ENCODE results near the gene OR52E2.

- TF ChIP-seq, protein P1, sequence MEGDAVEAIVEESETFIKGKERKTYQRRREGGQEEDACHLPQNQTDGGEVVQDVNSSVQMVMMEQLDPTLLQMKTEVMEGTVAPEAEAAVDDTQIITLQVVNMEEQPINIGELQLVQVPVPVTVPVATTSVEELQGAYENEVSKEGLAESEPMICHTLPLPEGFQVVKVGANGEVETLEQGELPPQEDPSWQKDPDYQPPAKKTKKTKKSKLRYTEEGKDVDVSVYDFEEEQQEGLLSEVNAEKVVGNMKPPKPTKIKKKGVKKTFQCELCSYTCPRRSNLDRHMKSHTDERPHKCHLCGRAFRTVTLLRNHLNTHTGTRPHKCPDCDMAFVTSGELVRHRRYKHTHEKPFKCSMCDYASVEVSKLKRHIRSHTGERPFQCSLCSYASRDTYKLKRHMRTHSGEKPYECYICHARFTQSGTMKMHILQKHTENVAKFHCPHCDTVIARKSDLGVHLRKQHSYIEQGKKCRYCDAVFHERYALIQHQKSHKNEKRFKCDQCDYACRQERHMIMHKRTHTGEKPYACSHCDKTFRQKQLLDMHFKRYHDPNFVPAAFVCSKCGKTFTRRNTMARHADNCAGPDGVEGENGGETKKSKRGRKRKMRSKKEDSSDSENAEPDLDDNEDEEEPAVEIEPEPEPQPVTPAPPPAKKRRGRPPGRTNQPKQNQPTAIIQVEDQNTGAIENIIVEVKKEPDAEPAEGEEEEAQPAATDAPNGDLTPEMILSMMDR (IDR thresholded peaks at IDR 0.05), result no peak
- no peak for TF ChIP-seq POLR2A (IDR thresholded peaks at IDR 0.05)
Measured at GRCh38 chr11:5090668-5091067, 31.2 kb upstream of the OR52E2 start.

Measured in esophagus squamous epithelium (tissue), 4 donors.